HepG2 (cell line): ENCODE measurements around the gene OPRL1. TPM values are rescaled to one million over a fixed set of nuclear protein-coding genes. Genes with fewer than 3 reads are reported as not detected.

Source experiments
- ATAC-seq: fragments of 200-7000 bp; cut with Tn5 transposase; 3 replicates; pipeline ENCODE4 v1.9.1; 2020; ENCODE audit warnings: mild to moderate bottlenecking, moderate library complexity
- BruUV-seq: library from RNA; stranded (reverse); fragments of 400-500 nt; replicated peaks from 2 replicates; lab custom pipeline; 2021; lab: Mats Ljungman, UMichigan
- CTCF ChIA-PET: fragments of 300-600 bp; formaldehyde crosslinking; extraction: SDS; loops from one replicate; lab custom pipeline; 2021; ENCODE audit warnings: low total read pairs, inconsistent platforms, low intra/inter-chr PET ratio; lab: Yijun Ruan, JAX
- POLR2A ChIA-PET: fragments of 350-600 bp; sonication (Branson Sonifier 250); formaldehyde crosslinking; loops from one replicate; lab custom pipeline; 2020; ENCODE audit warnings: antibody characterized with exemption, inconsistent platforms; lab: Yijun Ruan, JAX
- DNase-seq: peaks from one replicate; pipeline ENCODE4 v3.0.0-alpha.2; 2015; ENCODE audit warnings: low spot score
- FAIRE-seq: peaks from 3 replicates; lab custom pipeline; 2011; peaks lifted over from hg19 to GRCh38; lab: Jason Lieb, UNC
- H2AFZ ChIP-seq: one replicate; pipeline ENCODE4 v1.6.1; 2011; ENCODE audit warnings: low read length, inconsistent platforms
- H3K27ac ChIP-seq: fragments of 300-600 bp; 3 replicates; pipeline ENCODE4 v1.8.0; 2011; ENCODE audit warnings: mixed run types, mild to moderate bottlenecking, mixed read lengths, low read length, inconsistent platforms; ENCODE audit not compliant: insufficient read depth; ENCODE audit errors: extremely low read length
- H3K27me3 ChIP-seq, 2 experiments: fragments of 200-600 bp in 1 of 2; 2 replicates in 1 of 2; 3 replicates in 1 of 2; pipeline versions ENCODE4 v1.6.0 to v1.8.0; 2011; ENCODE audit warnings: low read length in 2 of 2, mild to moderate bottlenecking in 2 of 2, moderate library complexity in 2 of 2, inconsistent platforms in 1 of 2; ENCODE audit not compliant: insufficient read depth in 2 of 2, control insufficient read depth in 1 of 2
- H3K36me3 ChIP-seq, 2 experiments: fragments of 200-600 bp in 1 of 2; replicated peaks in 1 of 2; 2 replicates in 1 of 2; 3 replicates in 1 of 2; pipeline versions ENCODE4 v1.5.1 to v1.8.0; 2011; ENCODE audit warnings: low read length in 2 of 2, inconsistent platforms in 1 of 2; ENCODE audit not compliant: insufficient read depth in 2 of 2, control insufficient read depth in 1 of 2
- H3K4me1 ChIP-seq: 2 replicates; pipeline ENCODE4 v1.5.1; 2012; ENCODE audit warnings: low read length, inconsistent platforms; ENCODE audit not compliant: insufficient read depth
- H3K4me2 ChIP-seq: 2 replicates; pipeline ENCODE4 v1.6.0; 2011; ENCODE audit warnings: low read depth, low read length, inconsistent platforms
- H3K4me3 ChIP-seq, 3 experiments: fragments of 200-600 bp in 1 of 3; sonication (generic), shearing (Covaris generic) in 1 of 3; replicated peaks in 1 of 3; 2 replicates each; pipeline ENCODE4 v1.5.1; 2011 to 2016; ENCODE audit warnings: low read length in 3 of 3, inconsistent platforms in 2 of 3, low read depth in 2 of 3, mild to moderate bottlenecking in 2 of 3, control low read depth in 1 of 3, mixed read lengths in 1 of 3; ENCODE audit not compliant: insufficient read depth in 1 of 3
- H3K79me2 ChIP-seq: one replicate; pipeline ENCODE4 v1.6.1; 2011; ENCODE audit warnings: low read length, inconsistent platforms; ENCODE audit not compliant: insufficient read depth
- H3K9ac ChIP-seq: 2 replicates; pipeline ENCODE4 v1.6.0; 2011; ENCODE audit warnings: mild to moderate bottlenecking, low read depth, low read length, inconsistent platforms; ENCODE audit not compliant: insufficient read depth
- H3K9me3 ChIP-seq: 2 replicates; pipeline ENCODE4 v1.5.1; 2012; ENCODE audit warnings: mild to moderate bottlenecking, low read length
- H4K20me1 ChIP-seq: 2 replicates; pipeline ENCODE4 v1.6.0; 2011; ENCODE audit warnings: inconsistent platforms, mild to moderate bottlenecking, low read length, moderate library complexity; ENCODE audit not compliant: insufficient read depth
- IKZF1 ChIP-seq: fragments of 450-650 bp; IDR thresholded peaks from 2 replicates; pipeline ENCODE4 v1.7.1; 2016
- NCOA1 ChIP-seq: sonication (generic); formaldehyde crosslinking; IDR thresholded peaks from 2 replicates; pipeline ENCODE4 v1.9.0; 2021; ENCODE audit warnings: missing genetic modification reagents
- TAF1 ChIP-seq: sonication (generic); formaldehyde crosslinking; IDR thresholded peaks from 2 replicates; pipeline ENCODE4 v1.4.0; 2020; ENCODE audit warnings: missing genetic modification reagents
- ZFP90 ChIP-seq: sonication (generic); formaldehyde crosslinking; IDR thresholded peaks from 2 replicates; pipeline ENCODE4 v1.8.0; 2022; ENCODE audit warnings: missing genetic modification reagents, mild to moderate bottlenecking, inconsistent platforms, borderline replicate concordance
- ZFY ChIP-seq: sonication (generic); formaldehyde crosslinking; IDR thresholded peaks from 2 replicates; pipeline ENCODE4 v1.4.0; 2020; ENCODE audit warnings: missing genetic modification reagents
- ZNF138 ChIP-seq: sonication (generic); formaldehyde crosslinking; IDR thresholded peaks from 2 replicates; pipeline ENCODE4 v1.5.0; 2020; ENCODE audit warnings: mild to moderate bottlenecking, low read depth, missing genetic modification reagents
- ZNF558 ChIP-seq: sonication (generic); formaldehyde crosslinking; IDR thresholded peaks from 2 replicates; pipeline ENCODE4 v1.9.0; 2022; ENCODE audit warnings: mild to moderate bottlenecking, missing genetic modification reagents, borderline replicate concordance
- ZNF564 ChIP-seq: sonication (generic); formaldehyde crosslinking; IDR thresholded peaks from 2 replicates; pipeline ENCODE4 v1.8.1; 2023; ENCODE audit warnings: mild to moderate bottlenecking, missing genetic modification reagents
- WGBS: methylation state at CpG from one replicate; pipeline ENCODE4 v1.1.6; 2017; ENCODE audit warnings: low lambda C conversion rate; 5-methylcytosine and 5-hydroxymethylcytosine counted together
- in situ Hi-C: cut with HindIII; loops from 2 replicates; pipeline ENCODE4 v1.10.0; 2017; ENCODE audit warnings: low pct_unique_long_range_greater_than_20kb; ENCODE audit not compliant: extremely low pct_ligation_motif_present
- intact Hi-C: fragments of 100-400 bp; cut with micrococcal nuclease; formaldehyde crosslinking; loops from one replicate; pipeline ENCODE4 v1.10.0; 2022; ENCODE audit not compliant: unreplicated experiment
- polyA plus RNA-seq, 8 experiments: library from polyadenylated mRNA; depleted of rRNA in 3 of 8; stranded (reverse) in 7 of 8; unstranded in 1 of 8; fragments of >200 nt; fragmentation: Illumina TruSeq in 4 of 8; extraction: Trizol in 4 of 8; gene quantifications; 2 replicates each; pipeline versions ENCODE4 v1.2.1 to v1.2.3, GENCODE V29; 2011 to 2016; ENCODE audit warnings: low read depth in 4 of 8, missing spikeins in 1 of 8, mixed read lengths in 1 of 8; ENCODE audit not compliant: insufficient read depth in 1 of 8
- total RNA-seq, 5 experiments: library from RNA; depleted of rRNA; stranded (reverse); fragments of >200 nt; fragmentation: Illumina TruSeq; extraction: Trizol; gene quantifications; 2 replicates each; pipeline ENCODE4 v1.2.3, GENCODE V29; 2016; ENCODE audit warnings: low read depth in 1 of 5
- TF ChIP-seq, protein P1 (sequence below): sonication (generic); formaldehyde crosslinking; IDR thresholded peaks from 2 replicates; pipeline ENCODE4 v1.5.1; 2020; ENCODE audit warnings: missing genetic modification reagents, mild to moderate bottlenecking, borderline replicate concordance
- TF ChIP-seq, protein P2 (sequence below): sonication (generic); formaldehyde crosslinking; conservative IDR thresholded peaks from 2 replicates; pipeline ENCODE4 v1.4.0; 2020; ENCODE audit warnings: mild to moderate bottlenecking, missing genetic modification reagents, moderate library complexity
- TF ChIP-seq, protein P3 (sequence below), 2 experiments: sonication (generic) in 1 of 2; formaldehyde crosslinking in 1 of 2; IDR thresholded peaks; 2 replicates each; pipeline versions ENCODE4 v1.4.0 to v1.6.1; 2018 to 2020; ENCODE audit warnings: missing genetic modification reagents in 2 of 2, borderline replicate concordance in 1 of 2, low read depth in 1 of 2, mild to moderate bottlenecking in 1 of 2, missing biosample characterization in 1 of 2

The OPRL1 gene
- total and polyA plus RNA-seq, 2 of the 13 experiments (the other 11 are each of a cell fraction or from before 2014, with no cell fraction given) = 0.35 to 0.71 TPM

DNA sequence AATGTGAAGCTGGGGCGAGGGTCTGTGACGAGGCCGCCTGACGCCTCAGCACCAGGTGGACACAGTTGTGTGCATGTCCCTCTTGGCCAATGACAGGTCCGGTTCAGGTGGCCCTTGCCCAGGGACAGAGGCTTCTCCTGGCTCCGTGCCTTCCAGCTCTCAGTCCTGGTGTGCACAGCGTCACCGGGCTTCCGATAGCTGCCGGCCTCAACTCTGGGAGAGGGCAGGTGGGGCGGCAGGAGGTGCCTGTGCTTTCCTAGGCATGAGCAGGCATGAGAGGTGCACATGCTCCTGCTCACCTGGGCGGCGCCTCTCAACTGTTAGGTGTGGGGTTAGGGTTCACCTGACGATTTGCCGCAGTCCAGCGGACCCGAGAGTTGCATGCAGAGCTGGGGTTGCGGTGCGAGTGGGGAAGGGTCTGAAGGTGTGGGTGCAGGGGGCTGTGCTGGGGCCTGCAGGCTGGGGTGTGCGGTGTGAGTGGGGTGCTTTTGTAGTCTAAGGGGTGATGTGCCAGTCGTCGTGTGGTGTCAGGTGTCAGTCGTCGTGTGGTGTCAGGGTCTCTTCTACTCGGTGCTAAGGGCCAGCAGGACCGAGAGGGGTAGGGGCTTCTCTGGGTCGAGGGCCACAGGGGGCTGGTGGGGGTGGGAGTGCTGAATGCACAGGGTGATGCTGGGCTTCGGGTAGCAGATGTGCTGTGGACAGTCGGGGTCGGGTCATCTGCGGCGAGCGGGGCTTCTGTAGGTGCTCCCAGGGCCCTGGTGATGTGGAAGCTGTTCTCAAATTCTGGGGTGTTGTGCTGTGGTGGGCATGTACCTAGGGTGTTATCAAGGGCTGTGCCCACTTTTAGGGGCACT lies 26.7 kb upstream of the OPRL1 start:
- Histone ChIP-seq H4K20me1 (no peaks in the 10 kb centered on the region), H3K4me2 (peak overlapping the region; percentile 87), H3K9ac (peak overlapping the region; percentile 66), H3K27me3 (no peaks in the 10 kb centered on the region; a peak in 1 of 5 replicates), H3K4me1 (peaks cover 82% of the 10 kb centered on the region), H3K36me3 (no peaks in the 10 kb centered on the region), H3K9me3 (no peaks in the 10 kb centered on the region), H3K27ac (peak overlapping the region; percentile 77), H3K4me3 (peak overlapping the region; percentile 45 to 69 (median 46)), H3K79me2 (peaks cover 4% of the 10 kb centered on the region), H2AFZ (no peak overlapping the region)
- CTCF ChIA-PET = interaction anchor here (1.2 to 2.0 kb wide), 2 partner anchors 16 to 67 kb away, joined by 7 to 13 read pairs; no protein-coding TSS in a partner anchor
- in situ Hi-C loops = no loop called here
- POLR2A ChIA-PET = interaction anchor here (0.5 to 9.4 kb wide), 21 partner anchors 9 to 781 kb away, joined by 3 to 252 read pairs (median 6); partner anchors contain the start of genes ARFGAP1, C20orf204, HELZ2 and OPRL1
- BruUV-seq = no TSS peak
- intact Hi-C loops = no loop called here
- no peak for FAIRE-seq
- ATAC-seq = peak; percentile 3
- WGBS = 6% methylated on average over 33 of the region's 33 CpGs
- peak; percentile 66 for DNase-seq
- TF ChIP-seq IKZF1 (0 out of 2 replicates have a peak, but pooled peaks have one; percentile 19), ZNF558 (CRISPR knock-in tag) (no peak), ZFP90 (CRISPR knock-in tag) (peak; percentile 16; the same call in 1 of the 2 replicates), ZNF564 (no peak), TAF1 (CRISPR knock-in tag) (no peak), ZNF138 (CRISPR knock-in tag) (no peak; the same call in 1 of the 2 replicates), NCOA1 (no peak), ZFY (CRISPR knock-in tag) (peak; percentile 55; the same call in 1 of the 2 replicates)
- TF ChIP-seq, protein P1, sequence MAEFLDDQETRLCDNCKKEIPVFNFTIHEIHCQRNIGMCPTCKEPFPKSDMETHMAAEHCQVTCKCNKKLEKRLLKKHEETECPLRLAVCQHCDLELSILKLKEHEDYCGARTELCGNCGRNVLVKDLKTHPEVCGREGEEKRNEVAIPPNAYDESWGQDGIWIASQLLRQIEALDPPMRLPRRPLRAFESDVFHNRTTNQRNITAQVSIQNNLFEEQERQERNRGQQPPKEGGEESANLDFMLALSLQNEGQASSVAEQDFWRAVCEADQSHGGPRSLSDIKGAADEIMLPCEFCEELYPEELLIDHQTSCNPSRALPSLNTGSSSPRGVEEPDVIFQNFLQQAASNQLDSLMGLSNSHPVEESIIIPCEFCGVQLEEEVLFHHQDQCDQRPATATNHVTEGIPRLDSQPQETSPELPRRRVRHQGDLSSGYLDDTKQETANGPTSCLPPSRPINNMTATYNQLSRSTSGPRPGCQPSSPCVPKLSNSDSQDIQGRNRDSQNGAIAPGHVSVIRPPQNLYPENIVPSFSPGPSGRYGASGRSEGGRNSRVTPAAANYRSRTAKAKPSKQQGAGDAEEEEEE (CRISPR knock-in tag) = no peak
- TF ChIP-seq, protein P2, sequence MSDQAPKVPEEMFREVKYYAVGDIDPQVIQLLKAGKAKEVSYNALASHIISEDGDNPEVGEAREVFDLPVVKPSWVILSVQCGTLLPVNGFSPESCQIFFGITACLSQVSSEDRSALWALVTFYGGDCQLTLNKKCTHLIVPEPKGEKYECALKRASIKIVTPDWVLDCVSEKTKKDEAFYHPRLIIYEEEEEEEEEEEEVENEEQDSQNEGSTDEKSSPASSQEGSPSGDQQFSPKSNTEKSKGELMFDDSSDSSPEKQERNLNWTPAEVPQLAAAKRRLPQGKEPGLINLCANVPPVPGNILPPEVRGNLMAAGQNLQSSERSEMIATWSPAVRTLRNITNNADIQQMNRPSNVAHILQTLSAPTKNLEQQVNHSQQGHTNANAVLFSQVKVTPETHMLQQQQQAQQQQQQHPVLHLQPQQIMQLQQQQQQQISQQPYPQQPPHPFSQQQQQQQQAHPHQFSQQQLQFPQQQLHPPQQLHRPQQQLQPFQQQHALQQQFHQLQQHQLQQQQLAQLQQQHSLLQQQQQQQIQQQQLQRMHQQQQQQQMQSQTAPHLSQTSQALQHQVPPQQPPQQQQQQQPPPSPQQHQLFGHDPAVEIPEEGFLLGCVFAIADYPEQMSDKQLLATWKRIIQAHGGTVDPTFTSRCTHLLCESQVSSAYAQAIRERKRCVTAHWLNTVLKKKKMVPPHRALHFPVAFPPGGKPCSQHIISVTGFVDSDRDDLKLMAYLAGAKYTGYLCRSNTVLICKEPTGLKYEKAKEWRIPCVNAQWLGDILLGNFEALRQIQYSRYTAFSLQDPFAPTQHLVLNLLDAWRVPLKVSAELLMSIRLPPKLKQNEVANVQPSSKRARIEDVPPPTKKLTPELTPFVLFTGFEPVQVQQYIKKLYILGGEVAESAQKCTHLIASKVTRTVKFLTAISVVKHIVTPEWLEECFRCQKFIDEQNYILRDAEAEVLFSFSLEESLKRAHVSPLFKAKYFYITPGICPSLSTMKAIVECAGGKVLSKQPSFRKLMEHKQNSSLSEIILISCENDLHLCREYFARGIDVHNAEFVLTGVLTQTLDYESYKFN (CRISPR knock-in tag) = peak; percentile 47; the same call in 1 of the 2 replicates
- TF ChIP-seq, protein P3, sequence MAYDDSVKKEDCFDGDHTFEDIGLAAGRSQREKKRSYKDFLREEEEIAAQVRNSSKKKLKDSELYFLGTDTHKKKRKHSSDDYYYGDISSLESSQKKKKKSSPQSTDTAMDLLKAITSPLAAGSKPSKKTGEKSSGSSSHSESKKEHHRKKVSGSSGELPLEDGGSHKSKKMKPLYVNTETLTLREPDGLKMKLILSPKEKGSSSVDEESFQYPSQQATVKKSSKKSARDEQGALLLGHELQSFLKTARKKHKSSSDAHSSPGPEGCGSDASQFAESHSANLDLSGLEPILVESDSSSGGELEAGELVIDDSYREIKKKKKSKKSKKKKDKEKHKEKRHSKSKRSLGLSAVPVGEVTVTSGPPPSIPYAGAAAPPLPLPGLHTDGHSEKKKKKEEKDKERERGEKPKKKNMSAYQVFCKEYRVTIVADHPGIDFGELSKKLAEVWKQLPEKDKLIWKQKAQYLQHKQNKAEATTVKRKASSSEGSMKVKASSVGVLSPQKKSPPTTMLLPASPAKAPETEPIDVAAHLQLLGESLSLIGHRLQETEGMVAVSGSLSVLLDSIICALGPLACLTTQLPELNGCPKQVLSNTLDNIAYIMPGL (CRISPR knock-in tag; IDR thresholded peaks at IDR 0.05; ENCODE audit: borderline replicate concordance in 1 of 2, low read depth in 1 of 2) = peak in 1 of 2 experiments; percentile 85; a peak in 2 of 4 replicates
